Thoracic aorta (tissue), 2 donors: ENCODE data around the gene SLC5A12. TPM values are rescaled to one million over a fixed set of nuclear protein-coding genes. Genes with fewer than 3 reads are reported as not detected.

Experiments
- ATAC-seq: fragments of 150-250 bp; one replicate; pipeline ENCODE4 v1.8.0; 2017; ENCODE audit warnings: low read depth; ENCODE audit not compliant: insufficient number of reproducible peaks, low FRiP score
- DNase-seq: peaks from one replicate; pipeline ENCODE4 v3.0.0-alpha.2; 2020; ENCODE audit warnings: low spot score
- H3K27ac ChIP-seq, 2 donors: fragments of 200-600 bp; sonication (generic); 1 replicate in 1 of 2; 2 replicates in 1 of 2; pipeline ENCODE4 v1.5.1; 2016; ENCODE audit warnings: mild to moderate bottlenecking in 2 of 2, moderate library complexity in 2 of 2
- H3K27me3 ChIP-seq: fragments of 200-600 bp; sonication (generic); replicated peaks from 2 replicates; pipeline ENCODE4 v1.6.0; 2016; ENCODE audit warnings: mild to moderate bottlenecking; ENCODE audit not compliant: insufficient read depth
- H3K36me3 ChIP-seq: fragments of 200-600 bp; sonication (generic); one replicate; pipeline ENCODE4 v1.5.1; 2016
- H3K4me1 ChIP-seq, 2 donors: fragments of 200-600 bp; sonication (generic); 1 replicate in 1 of 2; 2 replicates in 1 of 2; pipeline versions ENCODE4 v1.5.1 to v1.6.0; 2016; ENCODE audit warnings: low read depth in 2 of 2, mild to moderate bottlenecking in 1 of 2; ENCODE audit not compliant: control insufficient read depth in 1 of 2
- H3K4me3 ChIP-seq: fragments of 200-600 bp; sonication (generic); 2 replicates; pipeline ENCODE4 v1.5.1; 2016; ENCODE audit warnings: mild to moderate bottlenecking
- H3K9me3 ChIP-seq: fragments of 200-600 bp; sonication (generic); 2 replicates; pipeline ENCODE4 v1.5.1; 2016
- total RNA-seq, 2 donors: library from RNA; depleted of rRNA; stranded (reverse); fragments of >200 nt; gene quantifications; one replicate each; pipeline versions ENCODE4 v1.1.0 to v1.2.3, GENCODE V29; 2016
- TF ChIP-seq, protein P1 (sequence below): fragments of 200-600 bp; sonication (generic); IDR thresholded peaks from one replicate; pipeline ENCODE4 v1.5.1; 2019; ENCODE audit warnings: antibody characterized with exemption

SLC5A12 gene
- total RNA-seq, 2 donors from 2014 or later: 0.68 TPM; not detected in 1

DNA sequence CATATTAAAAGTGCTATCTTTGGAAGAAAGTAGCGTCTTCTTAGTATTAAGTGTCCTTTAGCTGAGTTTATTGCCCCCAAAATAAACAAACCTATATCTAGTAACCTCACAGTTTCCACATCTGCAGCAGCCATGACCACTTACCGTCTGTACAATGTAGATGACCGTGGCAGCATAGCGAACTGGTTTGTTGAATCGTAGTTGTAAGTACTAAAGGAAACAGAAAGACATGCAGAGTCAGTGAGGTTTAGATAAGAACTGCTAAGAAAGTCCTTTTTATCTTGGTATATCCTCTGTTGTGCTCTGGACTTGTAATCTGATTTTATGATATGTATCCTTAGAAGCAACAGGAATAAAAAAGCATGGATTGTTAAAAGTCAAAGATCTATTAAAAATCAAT lies 9.4 kb downstream of the SLC5A12 start:
- H3K27me3 ChIP-seq: no peaks in the 10 kb centered on the region
- no peaks in the 10 kb centered on the region for H3K9me3 ChIP-seq
- DNase-seq: no peak
- H3K4me3 ChIP-seq: no peak overlapping the region
- TF ChIP-seq, protein P1, sequence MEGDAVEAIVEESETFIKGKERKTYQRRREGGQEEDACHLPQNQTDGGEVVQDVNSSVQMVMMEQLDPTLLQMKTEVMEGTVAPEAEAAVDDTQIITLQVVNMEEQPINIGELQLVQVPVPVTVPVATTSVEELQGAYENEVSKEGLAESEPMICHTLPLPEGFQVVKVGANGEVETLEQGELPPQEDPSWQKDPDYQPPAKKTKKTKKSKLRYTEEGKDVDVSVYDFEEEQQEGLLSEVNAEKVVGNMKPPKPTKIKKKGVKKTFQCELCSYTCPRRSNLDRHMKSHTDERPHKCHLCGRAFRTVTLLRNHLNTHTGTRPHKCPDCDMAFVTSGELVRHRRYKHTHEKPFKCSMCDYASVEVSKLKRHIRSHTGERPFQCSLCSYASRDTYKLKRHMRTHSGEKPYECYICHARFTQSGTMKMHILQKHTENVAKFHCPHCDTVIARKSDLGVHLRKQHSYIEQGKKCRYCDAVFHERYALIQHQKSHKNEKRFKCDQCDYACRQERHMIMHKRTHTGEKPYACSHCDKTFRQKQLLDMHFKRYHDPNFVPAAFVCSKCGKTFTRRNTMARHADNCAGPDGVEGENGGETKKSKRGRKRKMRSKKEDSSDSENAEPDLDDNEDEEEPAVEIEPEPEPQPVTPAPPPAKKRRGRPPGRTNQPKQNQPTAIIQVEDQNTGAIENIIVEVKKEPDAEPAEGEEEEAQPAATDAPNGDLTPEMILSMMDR: no peak
- peaks cover 0 to 4% of the 10 kb centered on the region in 2 donors for H3K4me1 ChIP-seq
- H3K27ac ChIP-seq: no peak overlapping the region
- H3K36me3 ChIP-seq: no peaks in the 10 kb centered on the region
- no peak for ATAC-seq

DNA sequence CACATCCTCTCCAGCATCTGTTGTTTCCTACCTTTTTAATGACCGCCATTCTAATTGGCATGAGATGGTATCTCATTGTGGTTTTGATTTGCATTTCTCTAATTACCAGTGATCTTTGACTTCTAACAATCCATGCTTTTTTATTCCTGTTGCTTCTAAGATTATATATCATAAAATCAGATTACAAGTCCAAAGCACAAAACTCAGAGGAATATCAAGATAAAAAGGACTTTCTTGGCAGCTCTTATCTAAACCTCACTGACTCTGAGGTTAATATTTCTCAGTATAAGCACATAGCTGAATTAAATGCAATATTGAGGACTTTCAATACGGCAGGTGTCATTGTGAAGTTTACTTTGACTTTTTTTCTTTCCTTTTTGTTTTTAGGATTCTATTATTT lies 11.4 kb downstream of the SLC5A12 start:
- H3K27ac ChIP-seq: no peak overlapping the region
- DNase-seq (no peak), ATAC-seq (no peak)
- H3K9me3 ChIP-seq: no peaks in the 10 kb centered on the region
- no peaks in the 10 kb centered on the region for H3K36me3 ChIP-seq
- peaks cover 0 to 4% of the 10 kb centered on the region in 2 donors for H3K4me1 ChIP-seq
- TF ChIP-seq, protein P1: no peak
- H3K4me3 ChIP-seq: no peak overlapping the region
- H3K27me3 ChIP-seq: no peaks in the 10 kb centered on the region

DNA sequence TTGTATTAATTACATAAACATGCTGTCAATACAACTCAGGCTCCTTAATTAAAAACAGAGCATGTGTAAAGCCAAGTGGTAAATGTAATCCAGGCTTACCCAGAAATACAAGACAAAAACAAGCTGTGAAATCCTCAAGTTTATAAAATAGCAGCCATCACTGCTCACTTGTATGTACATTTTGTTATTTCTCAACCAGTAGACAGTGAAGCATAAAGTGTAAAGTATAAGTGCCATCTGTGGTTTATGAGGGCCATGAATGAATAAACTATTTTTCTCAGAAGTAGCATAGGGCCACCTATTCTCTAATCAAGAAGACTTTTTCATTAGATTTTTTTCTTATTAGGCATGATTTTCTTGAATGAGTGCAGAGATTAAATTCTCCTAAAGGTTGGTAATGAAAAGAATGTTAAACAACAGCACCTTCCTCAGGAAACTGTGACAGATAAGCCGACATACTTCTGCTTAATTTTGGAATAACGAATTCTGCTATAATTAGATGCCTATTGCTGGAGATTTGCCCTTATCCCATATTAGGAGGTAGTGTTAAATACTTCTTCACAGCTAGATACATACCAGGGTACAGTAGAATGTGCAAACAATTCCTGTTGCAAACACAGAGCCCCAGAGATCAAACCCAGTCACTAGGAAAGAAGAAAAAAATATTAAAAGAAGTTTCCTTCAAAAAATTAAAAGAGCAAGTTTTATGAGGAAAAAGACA lies 13.0 kb downstream of the SLC5A12 start:
- DNase-seq: no peak
- peaks cover 0 to 4% of the 10 kb centered on the region in 2 donors for H3K4me1 ChIP-seq
- no peak overlapping the region for H3K4me3 ChIP-seq
- ATAC-seq: no peak
- H3K9me3 ChIP-seq: no peaks in the 10 kb centered on the region
- no peak overlapping the region for H3K27ac ChIP-seq
- no peaks in the 10 kb centered on the region for H3K36me3 ChIP-seq
- no peaks in the 10 kb centered on the region for H3K27me3 ChIP-seq
- TF ChIP-seq, protein P1: no peak

- DNase-seq (no peak), ATAC-seq (no peak)
- H3K36me3 ChIP-seq: no peaks in the 10 kb centered on the region
- no peak overlapping the region for H3K27ac ChIP-seq
- TF ChIP-seq, protein P1: no peak
- H3K9me3 ChIP-seq: no peaks in the 10 kb centered on the region
- no peaks in the 10 kb centered on the region for H3K27me3 ChIP-seq
- H3K4me1 ChIP-seq: peaks cover 0 to 4% of the 10 kb centered on the region in 2 donors
- H3K4me3 ChIP-seq: no peak overlapping the region
Measured at GRCh38 chr11:26706181-26706580, 15.7 kb downstream of the SLC5A12 start.

GRCh38 chr11:26704249-26704648 lies 17.6 kb downstream of the SLC5A12 start:
- ATAC-seq (no peak), DNase-seq (no peak)
- Histone ChIP-seq H3K27me3 (no peaks in the 10 kb centered on the region), H3K4me1 (no peaks in the 10 kb centered on the region), H3K36me3 (no peaks in the 10 kb centered on the region), H3K9me3 (no peaks in the 10 kb centered on the region), H3K4me3 (no peak overlapping the region), H3K27ac (no peak overlapping the region)
- TF ChIP-seq, protein P1: no peak
